ENCODE data around the gene GABRR2.

GABRR2 gene

DNA sequence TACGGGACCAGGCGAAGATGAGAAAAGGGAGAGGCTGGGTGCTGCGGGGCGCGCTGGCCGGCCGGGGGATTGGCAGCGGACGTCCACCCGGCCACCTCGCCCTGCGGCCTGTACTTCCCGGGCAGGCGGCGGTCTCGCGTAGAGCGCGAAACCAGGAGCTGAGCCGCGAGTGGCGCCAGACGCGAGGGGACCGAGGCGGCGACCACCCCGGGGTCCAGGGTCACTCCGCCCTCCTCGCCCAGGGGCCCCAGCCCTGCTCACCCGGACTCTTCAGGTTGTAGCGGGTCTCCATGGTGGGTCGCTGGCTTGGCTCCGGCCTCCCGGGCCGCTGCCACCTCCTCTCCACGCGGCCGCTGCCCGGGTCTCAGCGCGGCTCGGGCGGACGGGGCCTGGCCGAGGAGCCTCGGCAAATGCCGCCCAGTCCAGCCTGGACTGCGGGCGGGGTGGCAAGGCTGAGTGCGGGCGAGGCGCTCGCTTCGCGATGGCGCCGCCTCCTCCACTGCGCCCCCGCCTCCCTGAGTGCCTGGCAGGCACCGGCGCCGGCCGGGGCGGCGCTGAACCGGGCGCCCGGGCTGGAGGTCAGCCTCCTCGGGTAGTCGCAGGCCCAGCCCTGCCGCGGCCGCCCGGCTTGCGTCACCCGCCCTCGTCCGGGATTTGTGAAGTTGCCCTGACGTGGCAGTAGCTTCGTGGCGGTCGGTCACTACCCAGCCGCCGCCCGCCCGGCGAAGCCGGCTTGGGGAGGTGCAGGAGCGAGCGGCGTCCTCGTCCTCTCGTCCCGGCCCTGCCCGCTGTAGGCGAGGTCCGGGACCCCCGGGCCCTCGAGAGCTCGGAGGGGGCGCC, 37.4 kb upstream of the GABRR2 start, which contains the start of gene UBE2J1 (continued):
- TF ChIP-seq ZSCAN4 (tag by site-specific recombination; IDR thresholded peaks at IDR 0.05) (peak; percentile 37; the same call in 1 of the 2 replicates), ZNF76 (tag by site-specific recombination; IDR thresholded peaks at IDR 0.05; ENCODE audit: borderline replicate concordance, low read depth) (no peak; the same call in 1 of the 2 replicates), ZNF530 (tag by site-specific recombination; IDR thresholded peaks at IDR 0.05; ENCODE audit: low read depth) (no peak), ZBTB10 (tag by site-specific recombination; IDR thresholded peaks at IDR 0.05) (no peak), ZNF341 (tag by site-specific recombination; IDR thresholded peaks at IDR 0.05; ENCODE audit: low read depth) (peak; percentile 83), ZNF121 (tag by site-specific recombination; IDR thresholded peaks at IDR 0.05) (peak; percentile 47; the same call in 1 of the 2 replicates)
- TF ChIP-seq, protein P1, sequence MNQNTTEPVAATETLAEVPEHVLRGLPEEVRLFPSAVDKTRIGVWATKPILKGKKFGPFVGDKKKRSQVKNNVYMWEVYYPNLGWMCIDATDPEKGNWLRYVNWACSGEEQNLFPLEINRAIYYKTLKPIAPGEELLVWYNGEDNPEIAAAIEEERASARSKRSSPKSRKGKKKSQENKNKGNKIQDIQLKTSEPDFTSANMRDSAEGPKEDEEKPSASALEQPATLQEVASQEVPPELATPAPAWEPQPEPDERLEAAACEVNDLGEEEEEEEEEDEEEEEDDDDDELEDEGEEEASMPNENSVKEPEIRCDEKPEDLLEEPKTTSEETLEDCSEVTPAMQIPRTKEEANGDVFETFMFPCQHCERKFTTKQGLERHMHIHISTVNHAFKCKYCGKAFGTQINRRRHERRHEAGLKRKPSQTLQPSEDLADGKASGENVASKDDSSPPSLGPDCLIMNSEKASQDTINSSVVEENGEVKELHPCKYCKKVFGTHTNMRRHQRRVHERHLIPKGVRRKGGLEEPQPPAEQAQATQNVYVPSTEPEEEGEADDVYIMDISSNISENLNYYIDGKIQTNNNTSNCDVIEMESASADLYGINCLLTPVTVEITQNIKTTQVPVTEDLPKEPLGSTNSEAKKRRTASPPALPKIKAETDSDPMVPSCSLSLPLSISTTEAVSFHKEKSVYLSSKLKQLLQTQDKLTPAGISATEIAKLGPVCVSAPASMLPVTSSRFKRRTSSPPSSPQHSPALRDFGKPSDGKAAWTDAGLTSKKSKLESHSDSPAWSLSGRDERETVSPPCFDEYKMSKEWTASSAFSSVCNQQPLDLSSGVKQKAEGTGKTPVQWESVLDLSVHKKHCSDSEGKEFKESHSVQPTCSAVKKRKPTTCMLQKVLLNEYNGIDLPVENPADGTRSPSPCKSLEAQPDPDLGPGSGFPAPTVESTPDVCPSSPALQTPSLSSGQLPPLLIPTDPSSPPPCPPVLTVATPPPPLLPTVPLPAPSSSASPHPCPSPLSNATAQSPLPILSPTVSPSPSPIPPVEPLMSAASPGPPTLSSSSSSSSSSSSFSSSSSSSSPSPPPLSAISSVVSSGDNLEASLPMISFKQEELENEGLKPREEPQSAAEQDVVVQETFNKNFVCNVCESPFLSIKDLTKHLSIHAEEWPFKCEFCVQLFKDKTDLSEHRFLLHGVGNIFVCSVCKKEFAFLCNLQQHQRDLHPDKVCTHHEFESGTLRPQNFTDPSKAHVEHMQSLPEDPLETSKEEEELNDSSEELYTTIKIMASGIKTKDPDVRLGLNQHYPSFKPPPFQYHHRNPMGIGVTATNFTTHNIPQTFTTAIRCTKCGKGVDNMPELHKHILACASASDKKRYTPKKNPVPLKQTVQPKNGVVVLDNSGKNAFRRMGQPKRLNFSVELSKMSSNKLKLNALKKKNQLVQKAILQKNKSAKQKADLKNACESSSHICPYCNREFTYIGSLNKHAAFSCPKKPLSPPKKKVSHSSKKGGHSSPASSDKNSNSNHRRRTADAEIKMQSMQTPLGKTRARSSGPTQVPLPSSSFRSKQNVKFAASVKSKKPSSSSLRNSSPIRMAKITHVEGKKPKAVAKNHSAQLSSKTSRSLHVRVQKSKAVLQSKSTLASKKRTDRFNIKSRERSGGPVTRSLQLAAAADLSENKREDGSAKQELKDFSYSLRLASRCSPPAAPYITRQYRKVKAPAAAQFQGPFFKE (tag by site-specific recombination; IDR thresholded peaks at IDR 0.05; ENCODE audit: borderline replicate concordance), result peak; percentile 52; the same call in 1 of the 2 replicates

DNA sequence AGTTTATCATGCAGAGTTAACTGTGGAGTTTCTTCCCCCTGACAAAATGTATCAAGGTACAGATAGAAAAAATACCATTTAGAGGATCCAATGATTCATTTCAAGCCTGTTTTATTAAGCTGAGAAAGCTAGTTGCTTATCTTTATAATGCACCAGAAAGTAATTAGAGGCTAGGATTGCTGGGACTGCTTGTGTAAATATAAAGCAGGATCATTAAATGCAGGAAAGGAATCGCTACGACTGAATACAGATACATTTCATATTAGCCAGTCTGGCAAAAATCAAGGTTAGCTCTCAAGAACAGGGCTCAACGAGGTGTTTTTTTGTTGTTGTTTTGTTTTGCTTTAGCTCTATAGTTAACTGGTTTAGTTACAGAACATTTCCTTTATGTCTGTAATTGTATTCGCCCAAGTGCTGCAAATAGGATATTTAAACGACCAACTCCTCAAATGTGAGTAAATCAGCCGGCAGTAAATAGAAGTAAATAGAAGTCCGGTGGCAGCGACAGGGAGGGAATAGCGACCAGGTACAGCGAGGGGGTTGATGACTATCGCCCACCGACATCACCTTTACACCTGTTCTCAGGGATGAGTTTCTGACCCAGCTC, 36.7 kb upstream of the GABRR2 start:
- Histone ChIP-seq H3K4me3 (ENCODE audit: low read depth, low read length) (peak overlapping the region; percentile 91), H3K36me3 (ENCODE audit: control insufficient read depth in 2 of 2, insufficient read depth in 1 of 2, low read length in 2 of 2) (no peaks in the 10 kb centered on the region), H3K9me3 (ENCODE audit: control insufficient read depth, insufficient read depth, low read depth, low read length) (no peaks in the 10 kb centered on the region), H3K27ac (ENCODE audit: extremely low read depth, low read depth, low read length) (peak overlapping the region; percentile 99), H3K4me1 (ENCODE audit: control insufficient read depth, insufficient read depth, low read length) (peaks cover 16% of the 10 kb centered on the region)
- POLR2A ChIA-PET, result interaction anchor here (0.7 to 2.5 kb wide), 12 partner anchors 10 to 388 kb away, joined by 3 to 18 read pairs (median 6); partner anchors contain the start of genes PM20D2, PNRC1, RNGTT and SRSF12
- CTCF ChIA-PET, result interaction anchor here (0.8 to 1.5 kb wide), 8 partner anchors 14 to 370 kb away, joined by 3 to 11 read pairs (median 4); no protein-coding TSS in a partner anchor
- no peak for TF ChIP-seq ZNF777 (tag by site-specific recombination; IDR thresholded peaks at IDR 0.05; ENCODE audit: borderline replicate concordance)
- TF ChIP-seq ZNF292 (tag by site-specific recombination; IDR thresholded peaks at IDR 0.05; ENCODE audit: borderline replicate concordance, low read depth), result no peak
- TF ChIP-seq PRDM6 (tag by site-specific recombination; IDR thresholded peaks at IDR 0.05), result peak; percentile 94
- TF ChIP-seq ZEB2 (tag by site-specific recombination; IDR thresholded peaks at IDR 0.05), result 0 out of 2 replicates have a peak, but pooled peaks have one; percentile 67
- no peak for TF ChIP-seq ZFP41 (tag by site-specific recombination; IDR thresholded peaks at IDR 0.05; ENCODE audit: borderline replicate concordance)
- peak; percentile 73 for TF ChIP-seq ZNF335 (tag by site-specific recombination; conservative IDR thresholded peaks at IDR 0.05)
- TF ChIP-seq IKZF3 (tag by site-specific recombination; IDR thresholded peaks at IDR 0.05), result peak; percentile 67
- TF ChIP-seq ZNF221 (tag by site-specific recombination; IDR thresholded peaks at IDR 0.05; ENCODE audit: borderline replicate concordance), result 0 out of 2 replicates have a peak, but pooled peaks have one; percentile 9
- TF ChIP-seq ZNF114 (tag by site-specific recombination; IDR thresholded peaks at IDR 0.05), result no peak
- TF ChIP-seq ZNF76 (tag by site-specific recombination; IDR thresholded peaks at IDR 0.05; ENCODE audit: borderline replicate concordance, low read depth), result peak; percentile 42; the same call in 1 of the 2 replicates
- no peak for TF ChIP-seq ZNF350 (tag by site-specific recombination; IDR thresholded peaks at IDR 0.05)
- no peak for TF ChIP-seq ZNF610 (tag by site-specific recombination; IDR thresholded peaks at IDR 0.05; ENCODE audit: borderline replicate concordance)
- TF ChIP-seq ZNF707 (tag by site-specific recombination; IDR thresholded peaks at IDR 0.05), result no peak
- no peak; the same call in 1 of the 2 replicates for TF ChIP-seq ZNF654 (tag by site-specific recombination; IDR thresholded peaks at IDR 0.05; ENCODE audit: low read depth)
- peak; percentile 36; the same call in 1 of the 2 replicates for TF ChIP-seq ZSCAN30 (tag by site-specific recombination; IDR thresholded peaks at IDR 0.05)
- TF ChIP-seq ZNF169 (tag by site-specific recombination; IDR thresholded peaks at IDR 0.05), result no peak
